Esophagus squamous epithelium (tissue), 4 donors: ENCODE measurements around the gene VAV3.

ENCODE experiments used
- CTCF ChIP-seq, 6 experiments: fragments of 450-650 bp in 4 of 6; fragments of 200-600 bp in 2 of 6; sonication (generic) in 2 of 6; IDR thresholded peaks; one replicate each; pipeline ENCODE4 v1.5.1; 2016 to 2019; ENCODE audit warnings: antibody characterized with exemption in 6 of 6, mild to moderate bottlenecking in 4 of 6, moderate library complexity in 4 of 6
- POLR2A ChIP-seq, 4 donors: fragments of 450-650 bp; IDR thresholded peaks; one replicate each; pipeline ENCODE4 v1.6.1; 2017; ENCODE audit warnings: antibody characterized with exemption in 4 of 4, mild to moderate bottlenecking in 4 of 4, moderate library complexity in 3 of 4

GRCh38 chr1:107865627-107866026 lies 99.4 kb downstream of the VAV3 start:
- TF ChIP-seq CTCF (IDR thresholded peaks at IDR 0.05), result no peak
- no peak for TF ChIP-seq POLR2A (IDR thresholded peaks at IDR 0.05)
